Heart right ventricle (tissue), 16 donors: ENCODE measurements around the gene CTDSPL. TPM values are rescaled to one million over a fixed set of nuclear protein-coding genes. Genes with fewer than 3 reads are reported as not detected.

ENCODE experiments used
- ATAC-seq, 8 donors: fragments of 200-7000 bp; cut with Tn5 transposase; one replicate each; pipeline ENCODE4 v1.9.1; 2020; ENCODE audit warnings: mild to moderate bottlenecking in 8 of 8, moderate library complexity in 8 of 8, moderate number of reproducible peaks in 1 of 8
- DNase-seq, 2 donors: peaks; one replicate each; pipeline ENCODE4 v3.0.0-alpha.2; 2020
- H3K27ac ChIP-seq, 10 donors: fragments of 200-600 bp; sonication (generic) in 2 of 10; one replicate each; pipeline versions ENCODE4 v1.5.0 to v1.8.0; 2020 to 2022; ENCODE audit warnings: mild to moderate bottlenecking in 3 of 10
- H3K27me3 ChIP-seq, 7 donors: fragments of 200-600 bp; one replicate each; pipeline ENCODE4 v1.8.0; 2021 to 2022; ENCODE audit warnings: mild to moderate bottlenecking in 2 of 7
- H3K36me3 ChIP-seq, 9 donors: fragments of 200-600 bp; sonication (generic) in 1 of 9; one replicate each; pipeline versions ENCODE4 v1.5.0 to v1.8.0; 2020 to 2022; ENCODE audit warnings: mild to moderate bottlenecking in 2 of 9
- H3K4me1 ChIP-seq, 9 donors: fragments of 200-600 bp; sonication (generic) in 1 of 9; one replicate each; pipeline versions ENCODE4 v1.5.0 to v1.8.0; 2020 to 2022; ENCODE audit warnings: mild to moderate bottlenecking in 4 of 9
- H3K4me3 ChIP-seq, 10 donors: fragments of 200-600 bp; sonication (generic) in 2 of 10; one replicate each; pipeline versions ENCODE4 v1.5.0 to v1.8.0; 2020 to 2022; ENCODE audit warnings: mild to moderate bottlenecking in 7 of 10, moderate library complexity in 2 of 10
- H3K9me3 ChIP-seq, 11 donors: fragments of 200-600 bp in 10 of 11; sonication (generic) in 2 of 11; one replicate each; pipeline versions ENCODE4 v1.5.0 to v1.8.0; 2013 to 2022; ENCODE audit warnings: mild to moderate bottlenecking in 2 of 11, control low read depth in 1 of 11, moderate library complexity in 1 of 11
- CTCF ChIP-seq, 9 donors: fragments of 200-600 bp; sonication (generic) in 2 of 9; IDR thresholded peaks; one replicate each; pipeline versions ENCODE4 v1.5.0 to v1.8.0; 2021 to 2022; ENCODE audit warnings: antibody characterized with exemption in 9 of 9, mild to moderate bottlenecking in 5 of 9, moderate library complexity in 1 of 9
- WGBS, 2 donors: extraction: QIAGEN DNeasy Blood & Tissue Kit; methylation state at CpG; one replicate each; pipeline ENCODE4 v1.1.7; 2013; ENCODE audit warnings: inconsistent platforms in 1 of 2; 5-methylcytosine and 5-hydroxymethylcytosine counted together
- intact Hi-C, 10 donors: fragments of 100-400 bp; cut with DNase I; formaldehyde crosslinking; loops; one replicate each; pipeline versions ENCODE4 v1.11.1 to v1.14.2; 2022
- polyA plus RNA-seq, 2 donors: library from polyadenylated mRNA; stranded (reverse); fragments of 200-250 nt; gene quantifications; one replicate each; pipeline ENCODE4 v1.2.3, GENCODE V29; 2013
- total RNA-seq, 10 donors: library from RNA; stranded (reverse); fragmentation: NEBNext Ultra II Directional in 3 of 10; extraction: Animal tissue kit (Norgen Biotek cat#: 25700) in 3 of 10; gene quantifications; one replicate each; pipeline versions ENCODE4 v1.2.1 to v1.2.4, GENCODE V29; 2021 to 2023
- donor health status: Arrhythmogenic right ventricular cardiomyopathy.
- donor health status: ischemic (EF 13 %, LVEDD 7.1; RV severe dilation, severe dysfunction).
- donor health status: healthy with polysubstance abuse.
- donor health status: DM: no; HTN: yes; CAD: no.
- donor health status: DM: no; HTN: no; CAD: no.
- donor health status: ischemic (EF 25% LVEDD 6.9; RV normal size, moderate dysfunction).
- donor health status: ischemic (EF 25% LVEDD 5.7; RV mildly dilated, moderate dysfunction).
- donor health status: healthy.
- donor health status: DM: yes; HTN: yes; CAD: no.
- donor health status: Ischemic cardiomyopathy.
- donor health status: ischemic (EF 35%, LVEDD 5.7; RV mildly dilated, moderate dysfunction).
- donor health status: nonischemic (EF 11% LVEDD 7.7; RV severe dilation, severe dysfunction).
- donor health status: DM: yes; HTN: yes; CAD: no.
- donor health status: PGD.
- donor health status: ischemic (EF 29% LVEDD 5.4; RV normal size, mild dysfunction).
- donor health status: nonischemic (EF 23%, LVEDD 6.1; RV moderate dilation, normal function).

The CTDSPL gene
- total and polyA plus RNA-seq, 12 donors, result 5.4 to 51.5 (median 41.2) TPM

- DNase-seq (no peak), ATAC-seq (no peak)
- H3K27ac ChIP-seq, result no peak overlapping the region
- intact Hi-C loops, result no loop called here
- no peaks in the 10 kb centered on the region for H3K27me3 ChIP-seq
- 48 to 49% methylated on average over 4 of the region's 4 CpGs for WGBS, 2 donors
- H3K36me3 ChIP-seq, result peaks cover 0 to 28% (median 0%) of the 10 kb centered on the region in 9 donors
- no peak overlapping the region for H3K4me3 ChIP-seq
- H3K9me3 ChIP-seq, result peaks cover 0 to 11% (median 0%) of the 10 kb centered on the region in 11 donors
- no peak for TF ChIP-seq CTCF (IDR thresholded peaks at IDR 0.05)
- H3K4me1 ChIP-seq, result peaks cover 0 to 4% (median 0%) of the 10 kb centered on the region in 9 donors
These were observed 14.0 kb upstream of the CTDSPL start for GRCh38 chr3:37847689-37848088.

- H3K36me3 ChIP-seq, result peaks cover 0 to 28% (median 0%) of the 10 kb centered on the region in 9 donors
- no peak overlapping the region for H3K4me3 ChIP-seq
- no peaks in the 10 kb centered on the region for H3K27me3 ChIP-seq
- 94 to 96% methylated on average over 11 of the region's 11 CpGs for WGBS, 2 donors
- TF ChIP-seq CTCF (IDR thresholded peaks at IDR 0.05), result no peak
- DNase-seq, result no peak
- peaks cover 0 to 11% (median 0%) of the 10 kb centered on the region in 11 donors for H3K9me3 ChIP-seq
- ATAC-seq, result no peak
- intact Hi-C loops, result no loop called here
- peaks cover 0 to 5% (median 0%) of the 10 kb centered on the region in 9 donors for H3K4me1 ChIP-seq
- H3K27ac ChIP-seq, result no peak overlapping the region
These were observed 12.3 kb upstream of the CTDSPL start for GRCh38 chr3:37849146-37849923.

DNA sequence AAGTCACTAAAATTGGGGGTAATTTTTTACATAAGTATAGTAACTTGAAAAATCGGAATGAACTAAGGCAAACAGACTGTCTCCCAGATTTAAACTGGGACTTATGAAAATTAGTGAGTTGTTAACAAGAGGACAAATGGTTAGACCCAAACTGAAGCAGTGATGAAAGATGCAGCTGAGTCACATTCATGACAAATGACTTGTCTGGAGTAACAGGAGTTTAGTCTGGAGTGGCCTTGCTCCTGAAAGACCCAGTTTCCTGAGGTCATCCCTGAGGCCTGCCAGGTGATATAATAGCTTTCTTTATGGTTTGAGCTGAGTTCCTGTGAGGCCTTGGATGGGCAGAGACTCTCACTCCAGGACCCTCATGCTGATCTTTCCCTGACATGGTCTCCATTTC, 9.6 kb upstream of the CTDSPL start:
- H3K27ac ChIP-seq, result no peak overlapping the region
- ATAC-seq (no peak), DNase-seq (no peak)
- H3K9me3 ChIP-seq, result peaks cover 0 to 5% (median 0%) of the 10 kb centered on the region in 11 donors
- H3K4me3 ChIP-seq, result no peak overlapping the region
- intact Hi-C loops, result loop anchor here in 2 of 10 donors (5.0 kb wide), 1 partner anchor 115 kb away; no protein-coding TSS in a partner anchor
- H3K27me3 ChIP-seq, result no peaks in the 10 kb centered on the region
- peaks cover 0 to 17% (median 0%) of the 10 kb centered on the region in 9 donors for H3K36me3 ChIP-seq
- peaks cover 0 to 21% (median 11%) of the 10 kb centered on the region in 9 donors for H3K4me1 ChIP-seq
- no peak for TF ChIP-seq CTCF (IDR thresholded peaks at IDR 0.05)
- 93 to 98% methylated on average over 1 of the region's 1 CpG for WGBS, 2 donors

GRCh38 chr3:37852771-37853170, 8.9 kb upstream of the CTDSPL start:
- H3K27ac ChIP-seq, result no peak overlapping the region
- H3K36me3 ChIP-seq, result peaks cover 0 to 17% (median 0%) of the 10 kb centered on the region in 9 donors
- ATAC-seq (no peak), DNase-seq (no peak)
- peaks cover 0 to 21% (median 11%) of the 10 kb centered on the region in 9 donors for H3K4me1 ChIP-seq
- no peak for TF ChIP-seq CTCF (IDR thresholded peaks at IDR 0.05)
- intact Hi-C loops, result loop anchor here in 2 of 10 donors (5.0 kb wide), 1 partner anchor 115 kb away; no protein-coding TSS in a partner anchor
- 93 to 100% methylated on average over 1 of the region's 1 CpG for WGBS, 2 donors
- no peak overlapping the region for H3K4me3 ChIP-seq
- H3K27me3 ChIP-seq, result no peaks in the 10 kb centered on the region
- no peaks in the 10 kb centered on the region for H3K9me3 ChIP-seq
